Right atrium auricular region (tissue), 2 donors: ENCODE results near the gene PRSS16. TPM values are rescaled to one million over a fixed set of nuclear protein-coding genes. Genes with fewer than 3 reads are reported as not detected.
A peak's percentile ranks its signal among the peaks of the same experiment; 100 is the strongest.

Source experiments
- DNase-seq: peaks from one replicate; pipeline ENCODE4 v3.0.0-alpha.2; 2019; ENCODE audit warnings: low spot score
- H3K27ac ChIP-seq, 2 donors: fragments of 200-600 bp; sonication (generic); 1 replicate in 1 of 2; 2 replicates in 1 of 2; pipeline ENCODE4 v1.5.1; 2016 to 2019
- H3K27me3 ChIP-seq, 2 donors: fragments of 200-600 bp; sonication (generic); one replicate each; pipeline versions ENCODE4 v1.5.1 to v1.6.0; 2017 to 2019
- H3K36me3 ChIP-seq: fragments of 200-600 bp; sonication (generic); one replicate; pipeline ENCODE4 v1.5.1; 2016
- H3K4me1 ChIP-seq, 2 donors: fragments of 200-600 bp; sonication (generic); one replicate each; pipeline versions ENCODE4 v1.5.1 to v1.6.0; 2017 to 2019
- H3K4me3 ChIP-seq, 2 donors: fragments of 200-600 bp; sonication (generic); 1 replicate in 1 of 2; 2 replicates in 1 of 2; pipeline ENCODE4 v1.5.1; 2017 to 2019; ENCODE audit warnings: mild to moderate bottlenecking in 1 of 2, moderate library complexity in 1 of 2
- H3K9me3 ChIP-seq, 2 donors: fragments of 200-600 bp; sonication (generic); one replicate each; pipeline ENCODE4 v1.5.1; 2019
- CTCF ChIP-seq, 2 donors: fragments of 200-600 bp; sonication (generic); IDR thresholded peaks; one replicate each; pipeline ENCODE4 v1.5.1; 2019; ENCODE audit warnings: antibody characterized with exemption in 2 of 2
- total RNA-seq, 2 donors: library from RNA; depleted of rRNA; stranded (reverse); fragments of >200 nt; gene quantifications; one replicate each; pipeline ENCODE4 v1.1.0, GENCODE V29; 2016

The PRSS16 gene
- total RNA-seq, 2 donors from 2014 or later: 1.7 TPM; not detected in 1

GRCh38 chr6:27251112-27251605 is 3.7 kb downstream of the PRSS16 start:
- Histone ChIP-seq H3K36me3 (no peaks in the 10 kb centered on the region), H3K27ac (no peak overlapping the region), H3K9me3 (no peaks in the 10 kb centered on the region), H3K27me3 (peaks cover 0 to 19% of the 10 kb centered on the region in 2 donors), H3K4me3 (peak overlapping the region; percentile 37 to 50), H3K4me1 (peaks cover 0 to 15% of the 10 kb centered on the region in 2 donors)
- no peak for DNase-seq
- no peak for TF ChIP-seq CTCF (IDR thresholded peaks at IDR 0.05)

GRCh38 chr6:27251606-27252251 is 4.2 kb downstream of the PRSS16 start:
- Histone ChIP-seq H3K27ac (no peak overlapping the region), H3K4me3 (peak overlapping the region; percentile 37 to 50), H3K9me3 (no peaks in the 10 kb centered on the region), H3K36me3 (no peaks in the 10 kb centered on the region), H3K27me3 (peaks cover 0 to 19% of the 10 kb centered on the region in 2 donors), H3K4me1 (peaks cover 0 to 15% of the 10 kb centered on the region in 2 donors)
- DNase-seq: no peak
- TF ChIP-seq CTCF (IDR thresholded peaks at IDR 0.05): peak in 1 of 2 donors; percentile 24

GRCh38 chr6:27254566-27254965 is 7.1 kb downstream of the PRSS16 start:
- DNase-seq: no peak
- Histone ChIP-seq H3K9me3 (no peaks in the 10 kb centered on the region), H3K4me3 (no peak overlapping the region), H3K27ac (no peak overlapping the region), H3K27me3 (peaks cover 0 to 21% of the 10 kb centered on the region in 2 donors), H3K4me1 (peaks cover 0 to 15% of the 10 kb centered on the region in 2 donors), H3K36me3 (no peaks in the 10 kb centered on the region)
- TF ChIP-seq CTCF (IDR thresholded peaks at IDR 0.05): no peak

GRCh38 chr6:27255866-27256265 is 8.4 kb downstream of the PRSS16 start:
- no peak overlapping the region for H3K4me3 ChIP-seq
- TF ChIP-seq CTCF (IDR thresholded peaks at IDR 0.05): no peak
- DNase-seq: no peak
- peaks cover 0 to 19% of the 10 kb centered on the region in 2 donors for H3K27me3 ChIP-seq
- H3K27ac ChIP-seq: no peak overlapping the region
- no peaks in the 10 kb centered on the region for H3K36me3 ChIP-seq
- H3K9me3 ChIP-seq: no peaks in the 10 kb centered on the region
- peaks cover 0 to 11% of the 10 kb centered on the region in 2 donors for H3K4me1 ChIP-seq

GRCh38 chr6:27260369-27260768 is 12.9 kb downstream of the PRSS16 start:
- no peak for DNase-seq
- Histone ChIP-seq H3K27ac (no peak overlapping the region), H3K9me3 (no peaks in the 10 kb centered on the region), H3K27me3 (peaks cover 0 to 4% of the 10 kb centered on the region in 2 donors), H3K4me1 (no peaks in the 10 kb centered on the region), H3K4me3 (no peak overlapping the region), H3K36me3 (no peaks in the 10 kb centered on the region)
- TF ChIP-seq CTCF (IDR thresholded peaks at IDR 0.05): no peak
